Neutrophil (primary cell): ENCODE results near the gene DCAF11.

ENCODE experiments used
- H3K27ac ChIP-seq: fragments of 200-600 bp; sonication (generic); 2 replicates; pipeline ENCODE4 v1.5.1; 2016; ENCODE audit warnings: mild to moderate bottlenecking, moderate library complexity
- H3K27me3 ChIP-seq: fragments of 200-600 bp; sonication (generic); 2 replicates; pipeline ENCODE4 v1.6.0; 2016; ENCODE audit warnings: mild to moderate bottlenecking
- H3K36me3 ChIP-seq: fragments of 200-600 bp; sonication (generic); 2 replicates; pipeline ENCODE4 v1.5.1; 2017
- H3K4me1 ChIP-seq, 2 experiments: fragments of 200-600 bp in 1 of 2; sonication (generic) in 1 of 2; 1 replicate in 1 of 2; 2 replicates in 1 of 2; pipeline versions ENCODE4 v1.5.1 to v1.6.1; 2013 to 2016; ENCODE audit warnings: low read depth in 1 of 2, low read length in 1 of 2, mild to moderate bottlenecking in 1 of 2, moderate library complexity in 1 of 2; ENCODE audit not compliant: control insufficient read depth in 1 of 2, insufficient read depth in 1 of 2
- H3K4me3 ChIP-seq, 2 experiments: fragments of 200-600 bp in 1 of 2; sonication (generic) in 1 of 2; 1 replicate in 1 of 2; 2 replicates in 1 of 2; pipeline ENCODE4 v1.5.1; 2013 to 2016; ENCODE audit warnings: low read depth in 1 of 2, low read length in 1 of 2, mild to moderate bottlenecking in 1 of 2, moderate library complexity in 1 of 2
- H3K9me3 ChIP-seq: fragments of 200-600 bp; sonication (generic); 2 replicates; pipeline ENCODE4 v1.5.1; 2016
- CTCF ChIP-seq: fragments of 200-600 bp; sonication (generic); IDR thresholded peaks from 2 replicates; pipeline ENCODE4 v1.5.1; 2016; ENCODE audit warnings: antibody characterized with exemption

DCAF11 gene

GRCh38 chr14:24086193-24086955 is 28.2 kb upstream of the DCAF11 start:
- peaks cover under 1 to 4% of the 10 kb centered on the region in 2 experiments for H3K4me1 ChIP-seq
- peaks cover 29% of the 10 kb centered on the region for H3K27me3 ChIP-seq
- H3K36me3 ChIP-seq = no peaks in the 10 kb centered on the region
- no peak for TF ChIP-seq CTCF
- no peak overlapping the region for H3K27ac ChIP-seq
- H3K9me3 ChIP-seq = no peaks in the 10 kb centered on the region
- no peak overlapping the region for H3K4me3 ChIP-seq

- H3K4me1 ChIP-seq = no peaks in the 10 kb centered on the region
- H3K36me3 ChIP-seq = no peaks in the 10 kb centered on the region
- no peak overlapping the region for H3K27ac ChIP-seq
- no peaks in the 10 kb centered on the region for H3K9me3 ChIP-seq
- no peak for TF ChIP-seq CTCF
- peaks cover 22% of the 10 kb centered on the region for H3K27me3 ChIP-seq
- H3K4me3 ChIP-seq = no peak overlapping the region
Observed at GRCh38 chr14:24087004-24087403, 27.6 kb upstream of the DCAF11 start.

GRCh38 chr14:24088095-24088494 is 26.5 kb upstream of the DCAF11 start:
- Histone ChIP-seq H3K27ac (no peak overlapping the region), H3K4me1 (no peaks in the 10 kb centered on the region), H3K9me3 (no peaks in the 10 kb centered on the region), H3K36me3 (no peaks in the 10 kb centered on the region), H3K27me3 (peaks cover 13% of the 10 kb centered on the region), H3K4me3 (no peak overlapping the region)
- TF ChIP-seq CTCF = no peak

- Histone ChIP-seq H3K36me3 (no peaks in the 10 kb centered on the region), H3K9me3 (no peaks in the 10 kb centered on the region), H3K27ac (no peak overlapping the region), H3K4me3 (no peak overlapping the region), H3K4me1 (peaks cover 10 to 12% of the 10 kb centered on the region in 2 experiments), H3K27me3 (peaks cover 10% of the 10 kb centered on the region)
- no peak for TF ChIP-seq CTCF
Observed at GRCh38 chr14:24089890-24090289, 24.7 kb upstream of the DCAF11 start.

- Histone ChIP-seq H3K27me3 (peaks cover 29% of the 10 kb centered on the region), H3K36me3 (no peaks in the 10 kb centered on the region), H3K9me3 (no peaks in the 10 kb centered on the region), H3K27ac (no peak overlapping the region), H3K4me3 (no peak overlapping the region), H3K4me1 (peaks cover 11 to 14% of the 10 kb centered on the region in 2 experiments)
- TF ChIP-seq CTCF = no peak
Observed at GRCh38 chr14:24092110-24092504, 22.5 kb upstream of the DCAF11 start.
